SK-N-MC (cell line): Measurements from ENCODE around the gene SHANK3.

Experiments
- DNase-seq: peaks from one replicate; pipeline ENCODE4 v3.0.0-alpha.2; 2011; ENCODE audit warnings: low read depth, low spot score
- H3K27ac ChIP-seq: fragments of 200-600 bp; sonication (generic); 2 replicates; pipeline ENCODE4 v1.5.1; 2016; ENCODE audit warnings: mixed run types
- H3K36me3 ChIP-seq: fragments of 200-600 bp; sonication (generic); 2 replicates; pipeline ENCODE4 v1.6.1; 2017; ENCODE audit warnings: antibody characterized with exemption, low read length, mixed read lengths; ENCODE audit not compliant: insufficient read depth
- H3K4me3 ChIP-seq: fragments of 200-600 bp; sonication (generic); 2 replicates; pipeline ENCODE4 v1.5.1; 2016
- H3K9ac ChIP-seq: fragments of 200-600 bp; sonication (generic); 2 replicates; pipeline ENCODE4 v1.8.0; 2017; ENCODE audit warnings: mixed run types, mixed read lengths; ENCODE audit not compliant: insufficient read length
- H3K9me3 ChIP-seq: fragments of 200-600 bp; sonication (generic); 2 replicates; pipeline ENCODE4 v1.6.1; 2017; ENCODE audit warnings: low read depth, mild to moderate bottlenecking, antibody characterized with exemption, low read length, moderate library complexity, mixed read lengths
- EZH2 ChIP-seq: fragments of 200-600 bp; sonication (generic); IDR thresholded peaks from one replicate; pipeline ENCODE4 v1.6.1; 2017; ENCODE audit warnings: antibody characterized with exemption
- FOXP2 ChIP-seq: optimal IDR thresholded peaks from 2 replicates; pipeline ENCODE3; 2011; ENCODE audit warnings: mild to moderate bottlenecking, moderate library complexity; ENCODE audit not compliant: insufficient read depth; ENCODE audit errors: extremely low read length, control extremely low read depth
- POLR2AphosphoS5 ChIP-seq: IDR thresholded peaks from 2 replicates; pipeline ENCODE4 v1.6.1; 2012; ENCODE audit warnings: mild to moderate bottlenecking, low read depth, low read length, borderline replicate concordance

The SHANK3 gene

DNA sequence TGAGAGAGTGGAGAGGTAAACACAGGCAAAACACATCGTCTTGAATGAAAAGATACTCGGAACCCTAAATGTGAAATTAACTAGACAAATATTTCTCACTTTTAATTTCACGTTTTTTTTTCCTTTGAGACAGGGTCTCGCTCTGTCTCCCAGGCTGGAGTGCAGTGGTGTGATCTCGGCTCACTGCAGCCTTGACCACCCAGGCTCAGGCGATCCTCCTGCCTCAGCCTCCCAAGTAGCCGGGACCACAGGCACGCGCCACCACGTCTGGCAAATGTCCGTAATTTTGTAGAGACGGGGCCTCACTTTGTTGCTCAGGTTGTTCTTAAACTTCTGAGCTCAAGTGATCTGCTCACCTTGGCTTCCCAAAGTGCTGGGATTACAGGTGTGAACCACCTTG lies 7.4 kb upstream of the SHANK3 start:
- no peak for TF ChIP-seq FOXP2
- H3K9ac ChIP-seq = no peak overlapping the region
- DNase-seq = no peak

DNA sequence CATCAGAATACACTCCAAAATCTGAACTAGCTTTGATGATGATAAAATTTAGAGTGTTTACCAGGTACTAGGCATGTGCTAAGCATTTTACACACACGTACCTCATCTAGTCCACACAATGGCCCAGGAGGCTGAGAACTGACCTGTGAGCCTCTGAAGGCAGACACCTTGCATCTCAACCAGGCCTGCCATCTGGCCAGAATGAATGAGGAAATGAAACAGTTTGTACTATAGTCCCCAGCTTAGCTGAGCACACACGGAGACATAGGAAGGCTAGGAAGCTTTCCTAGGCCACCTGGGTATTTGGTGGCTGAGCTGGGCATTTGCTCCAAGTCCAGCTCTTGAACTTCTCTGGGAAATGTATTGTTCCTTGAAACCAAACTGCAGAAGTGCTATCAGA lies 6.9 kb upstream of the SHANK3 start:
- H3K9ac ChIP-seq = no peak overlapping the region
- no peak overlapping the region for H3K27ac ChIP-seq
- H3K36me3 ChIP-seq = no peaks in the 10 kb centered on the region
- DNase-seq = no peak
- no peaks in the 10 kb centered on the region for H3K9me3 ChIP-seq
- H3K4me3 ChIP-seq = no peak overlapping the region
- TF ChIP-seq FOXP2 (no peak), EZH2 (no peak), POLR2AphosphoS5 (no peak)

More for the DNA sequence above, 7.4 kb upstream of the SHANK3 start:
- H3K36me3 ChIP-seq = no peaks in the 10 kb centered on the region
- no peak overlapping the region for H3K27ac ChIP-seq
- H3K4me3 ChIP-seq = no peak overlapping the region
- H3K9me3 ChIP-seq = no peaks in the 10 kb centered on the region

DNA sequence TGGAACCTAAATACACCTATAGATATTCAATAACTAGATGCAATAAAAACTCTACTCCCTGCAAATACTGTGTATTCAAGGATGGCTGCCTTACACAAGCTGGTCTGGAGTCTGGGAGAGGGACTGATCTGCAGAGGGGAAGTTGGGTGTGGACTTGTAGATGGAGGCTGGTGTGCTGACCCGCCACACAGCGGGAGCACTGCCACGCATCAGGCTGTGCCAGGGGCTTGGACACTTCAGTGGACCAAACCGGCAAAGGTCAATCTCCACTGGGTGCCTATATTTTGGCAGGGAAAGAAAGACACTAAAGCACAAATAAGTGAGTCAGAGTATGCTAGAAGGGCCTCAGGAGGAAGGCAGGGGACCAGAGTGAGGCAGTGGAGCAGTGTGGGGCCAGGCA lies 2.1 kb upstream of the SHANK3 start:
- TF ChIP-seq EZH2 = no peak
- TF ChIP-seq FOXP2 = no peak
- TF ChIP-seq POLR2AphosphoS5 = no peak

DNA sequence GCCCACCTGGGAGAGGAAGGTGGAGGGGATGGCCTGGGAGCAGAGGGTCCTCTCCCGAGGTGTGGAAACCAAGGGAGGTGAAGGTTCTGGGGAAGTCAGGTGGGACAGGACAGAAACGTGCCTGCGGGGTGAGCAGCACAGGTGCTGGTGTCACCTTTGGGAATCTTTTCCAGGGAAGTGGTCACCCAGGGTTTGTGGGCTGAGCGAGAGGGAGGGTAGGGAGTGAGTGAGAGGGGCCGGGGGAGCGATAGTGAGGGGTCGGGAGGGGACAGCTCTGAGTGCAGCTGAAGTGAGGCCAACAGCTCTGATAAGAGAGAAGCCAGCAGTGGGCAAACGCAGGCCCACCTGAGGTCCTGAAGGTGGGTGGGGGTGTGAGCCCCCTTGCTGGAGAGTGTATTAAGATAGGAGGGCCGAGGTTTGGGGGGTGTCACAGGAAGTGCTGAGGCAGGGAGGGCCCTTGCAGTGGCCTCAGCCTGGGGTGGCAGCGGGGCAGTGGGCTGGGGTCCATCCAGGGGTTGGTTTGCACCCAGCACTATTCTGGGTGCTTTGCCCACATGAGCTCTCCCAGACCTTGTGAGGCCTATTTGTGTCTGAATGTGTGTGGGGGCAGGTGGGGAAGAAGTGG lies 1.6 kb upstream of the SHANK3 start:
- Histone ChIP-seq H3K4me3 (no peak overlapping the region), H3K9ac (no peak overlapping the region), H3K36me3 (no peaks in the 10 kb centered on the region), H3K9me3 (no peaks in the 10 kb centered on the region), H3K27ac (no peak overlapping the region)
- DNase-seq = no peak
- TF ChIP-seq FOXP2 (no peak), POLR2AphosphoS5 (no peak), EZH2 (no peak)

More for the DNA sequence above, 2.1 kb upstream of the SHANK3 start:
- H3K9ac ChIP-seq = no peak overlapping the region
- H3K27ac ChIP-seq = no peak overlapping the region
- H3K36me3 ChIP-seq = no peaks in the 10 kb centered on the region
- no peak for DNase-seq
- no peaks in the 10 kb centered on the region for H3K9me3 ChIP-seq
- no peak overlapping the region for H3K4me3 ChIP-seq

DNA sequence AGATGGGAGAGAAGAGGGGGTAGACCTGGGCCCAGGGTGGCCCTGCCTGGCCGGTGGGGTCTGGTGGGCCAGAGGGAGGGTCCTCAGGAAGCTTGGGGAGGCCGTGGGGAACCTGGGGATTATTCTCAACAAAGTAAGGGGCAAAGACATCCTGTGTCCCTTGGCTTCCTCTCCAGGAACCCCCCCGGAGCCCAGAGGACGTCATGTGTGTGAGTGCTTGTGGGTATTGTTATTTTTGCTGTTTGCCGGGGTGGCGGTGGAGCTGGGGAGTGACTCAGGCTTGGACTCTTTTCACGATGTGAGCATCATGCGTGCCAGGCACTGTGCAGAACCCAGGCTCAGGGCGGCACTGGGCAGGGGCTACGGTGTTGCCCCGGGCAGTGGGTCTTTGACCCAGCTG lies 982 bp upstream of the SHANK3 start:
- Histone ChIP-seq H3K9ac (no peak overlapping the region), H3K4me3 (no peak overlapping the region)

DNA sequence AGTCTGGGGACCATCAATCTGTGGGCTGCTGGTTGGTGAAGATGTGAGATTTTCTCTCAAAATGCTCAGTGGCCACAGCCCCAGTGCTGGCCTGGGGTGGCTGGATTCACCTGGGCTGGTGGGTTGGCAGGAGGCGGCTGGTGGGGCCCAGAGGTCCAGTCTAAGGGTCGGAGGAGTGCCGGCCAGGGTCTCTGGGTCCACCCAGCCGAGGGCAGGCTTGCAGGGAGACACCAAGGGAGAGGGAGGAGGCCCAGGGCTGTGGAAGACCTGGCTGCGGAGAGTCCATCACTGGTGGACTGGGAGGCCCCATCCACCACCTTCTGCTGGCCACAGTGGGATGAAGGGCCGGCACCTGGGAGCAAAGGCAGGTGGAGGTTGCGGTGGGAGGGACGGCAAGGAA lies 582 bp upstream of the SHANK3 start:
- Histone ChIP-seq H3K27ac (no peak overlapping the region), H3K9me3 (no peaks in the 10 kb centered on the region), H3K36me3 (no peaks in the 10 kb centered on the region), H3K4me3 (no peak overlapping the region), H3K9ac (no peak overlapping the region)
- no peak for DNase-seq
- no peak for TF ChIP-seq POLR2AphosphoS5
- TF ChIP-seq FOXP2 = no peak
- no peak for TF ChIP-seq EZH2

More for the DNA sequence above, 982 bp upstream of the SHANK3 start:
- no peak for DNase-seq
- no peaks in the 10 kb centered on the region for H3K36me3 ChIP-seq
- TF ChIP-seq FOXP2 (no peak), EZH2 (no peak), POLR2AphosphoS5 (no peak)
- H3K27ac ChIP-seq = no peak overlapping the region
- no peaks in the 10 kb centered on the region for H3K9me3 ChIP-seq

DNA sequence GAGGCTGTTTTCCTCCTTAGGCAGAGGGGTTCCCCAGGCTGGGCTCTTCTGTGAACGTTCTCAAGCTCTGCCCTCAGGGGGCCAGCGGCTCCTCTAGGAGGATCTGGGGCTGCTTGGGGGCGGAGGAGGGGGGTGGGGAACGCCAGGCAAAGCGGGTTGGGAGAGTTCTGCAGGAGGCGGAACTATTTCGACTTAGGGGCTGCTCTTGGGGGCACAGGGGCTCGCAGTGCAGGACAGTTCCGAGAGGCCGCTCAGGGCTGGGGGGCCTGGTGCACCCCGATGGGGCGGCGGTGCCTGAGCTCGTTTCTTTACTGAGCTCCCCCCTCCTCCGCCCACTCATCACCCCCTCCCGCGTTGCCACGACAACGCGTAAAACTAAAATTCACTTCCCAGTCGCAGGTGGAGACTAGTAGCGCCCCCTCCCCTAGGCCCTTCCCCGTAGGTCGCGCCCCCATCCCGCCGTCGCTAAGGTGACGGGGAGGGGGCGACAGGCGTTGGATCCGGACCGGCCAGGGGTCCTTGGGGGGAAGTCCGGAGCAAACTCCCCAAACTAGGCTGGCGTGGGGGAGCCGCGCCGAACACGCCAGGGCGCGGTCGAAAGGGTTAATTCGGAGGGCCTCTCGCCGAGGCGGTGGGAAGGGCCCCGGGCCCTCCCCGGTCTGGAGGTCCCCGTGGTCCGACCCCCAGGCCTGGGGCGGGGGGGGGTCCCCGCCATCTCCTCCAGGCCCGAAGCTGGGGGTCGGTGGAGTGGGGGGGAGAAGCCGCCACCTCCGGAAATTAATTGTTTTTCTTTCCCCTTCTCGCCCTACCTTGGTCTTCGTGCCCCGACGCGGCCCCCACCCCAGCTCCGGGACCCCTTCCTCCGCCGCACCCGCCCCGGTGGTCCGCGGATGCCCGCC lies 857 bp downstream of the SHANK3 start:
- H3K27ac ChIP-seq = no peak overlapping the region

DNA sequence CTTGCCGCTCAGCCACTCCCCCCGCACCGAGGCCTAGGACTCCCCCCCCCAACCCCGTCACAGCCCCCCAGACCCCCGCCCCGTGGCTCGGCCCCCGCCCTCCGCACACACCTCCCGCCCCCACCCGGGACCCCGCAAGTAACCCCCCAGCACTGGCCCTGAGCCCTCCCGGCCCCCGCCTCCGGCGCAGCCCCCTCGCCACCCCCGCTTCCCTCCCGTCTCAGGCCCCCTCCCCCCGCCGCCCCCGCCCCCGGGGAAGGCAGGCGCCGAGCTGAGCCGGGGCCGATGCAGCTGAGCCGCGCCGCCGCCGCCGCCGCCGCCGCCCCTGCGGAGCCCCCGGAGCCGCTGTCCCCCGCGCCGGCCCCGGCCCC lies 1.5 kb downstream of the SHANK3 start:
- DNase-seq = no peak
- no peak overlapping the region for H3K9ac ChIP-seq
- no peak overlapping the region for H3K27ac ChIP-seq
- peak overlapping the region; percentile 87 for H3K4me3 ChIP-seq
- H3K9me3 ChIP-seq = no peaks in the 10 kb centered on the region
- no peaks in the 10 kb centered on the region; the same call in 1 of the 2 replicates for H3K36me3 ChIP-seq
- TF ChIP-seq POLR2AphosphoS5 = no peak
- TF ChIP-seq EZH2 = no peak
- TF ChIP-seq FOXP2 = no peak

More for the DNA sequence above, 857 bp downstream of the SHANK3 start:
- TF ChIP-seq FOXP2 (no peak), POLR2AphosphoS5 (no peak; the same call in 1 of the 2 replicates), EZH2 (no peak)
- Histone ChIP-seq H3K9ac (no peak overlapping the region), H3K9me3 (no peaks in the 10 kb centered on the region), H3K36me3 (no peaks in the 10 kb centered on the region), H3K4me3 (peak overlapping the region; percentile 87)
- DNase-seq = no peak

DNA sequence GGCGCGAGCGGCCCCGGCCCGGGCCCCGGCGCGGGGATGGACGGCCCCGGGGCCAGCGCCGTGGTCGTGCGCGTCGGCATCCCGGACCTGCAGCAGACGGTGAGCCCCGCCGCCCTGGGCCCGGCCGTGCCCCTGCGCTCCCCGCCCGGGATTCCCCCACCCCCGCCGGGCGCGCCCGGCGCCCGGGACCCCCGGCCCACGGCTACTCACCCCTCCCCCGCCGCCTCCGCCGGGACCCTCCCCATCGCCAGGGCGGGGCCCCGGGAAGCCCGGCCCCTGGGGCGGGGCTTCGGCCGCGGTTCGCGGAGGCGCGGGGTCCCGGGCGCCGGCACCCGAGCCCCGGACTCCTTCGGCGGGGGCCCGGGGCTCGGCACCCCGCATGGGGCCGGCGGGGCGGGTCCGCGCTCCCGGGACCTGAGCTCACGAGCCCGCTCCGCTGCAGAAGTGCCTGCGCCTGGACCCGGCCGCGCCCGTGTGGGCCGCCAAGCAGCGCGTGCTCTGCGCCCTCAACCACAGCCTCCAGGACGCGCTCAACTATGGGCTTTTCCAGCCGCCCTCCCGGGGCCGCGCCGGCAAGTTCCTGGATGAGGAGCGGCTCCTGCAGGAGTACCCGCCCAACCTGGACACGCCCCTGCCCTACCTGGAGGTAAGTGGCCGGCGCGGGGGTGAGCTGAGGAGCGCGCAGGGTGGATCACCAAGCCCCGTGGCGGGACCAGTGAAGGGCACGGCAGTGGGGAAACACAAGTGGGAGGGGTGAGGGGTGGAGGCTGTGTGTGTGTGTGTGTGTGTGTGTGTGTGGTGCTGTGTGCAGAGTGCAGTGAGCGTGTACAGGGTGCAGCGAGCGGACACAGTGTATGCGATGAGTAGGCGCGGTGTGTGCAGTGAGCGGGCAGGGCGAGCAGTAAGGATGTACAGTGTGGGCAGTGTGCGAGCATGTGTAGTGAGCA lies 2.3 kb downstream of the SHANK3 start:
- TF ChIP-seq POLR2AphosphoS5 = no peak
- TF ChIP-seq FOXP2 = no peak
- TF ChIP-seq EZH2 = no peak
- Histone ChIP-seq H3K36me3 (no peaks in the 10 kb centered on the region; the same call in 1 of the 2 replicates), H3K4me3 (peak overlapping the region; percentile 82), H3K27ac (no peak overlapping the region), H3K9me3 (no peaks in the 10 kb centered on the region), H3K9ac (no peak overlapping the region)
- DNase-seq = no peak
